Stomach (tissue), 9 donors: ENCODE measurements around the gene CDKL4. TPM values are rescaled to one million over a fixed set of nuclear protein-coding genes. Genes with fewer than 3 reads are reported as not detected.

Experiments
- DNase-seq, 2 donors: peaks; one replicate each; pipeline versions ENCODE4 v3.0.0 to v3.0.0-alpha.2; 2013 to 2019
- H3K27ac ChIP-seq, 5 donors: fragments of 200-600 bp in 4 of 5; sonication (generic) in 4 of 5; one replicate each; pipeline ENCODE4 v1.5.1; 2013 to 2019; ENCODE audit warnings: mild to moderate bottlenecking in 1 of 5, moderate library complexity in 1 of 5
- H3K27me3 ChIP-seq, 3 donors: fragments of 200-600 bp; sonication (generic); one replicate each; pipeline ENCODE4 v1.5.1; 2017 to 2019; ENCODE audit warnings: mixed run types in 1 of 3
- H3K36me3 ChIP-seq, 4 donors: fragments of 200-600 bp; sonication (generic); 1 replicate in 3 of 4; 2 replicates in 1 of 4; pipeline ENCODE4 v1.5.1; 2016 to 2019
- H3K4me1 ChIP-seq, 4 donors: fragments of 200-600 bp; sonication (generic); one replicate each; pipeline ENCODE4 v1.5.1; 2016 to 2019
- H3K4me3 ChIP-seq, 4 donors: fragments of 200-600 bp; sonication (generic) in 3 of 4; one replicate each; pipeline ENCODE4 v1.5.1; 2016 to 2019; ENCODE audit warnings: mild to moderate bottlenecking in 1 of 4
- H3K9me3 ChIP-seq, 4 donors: fragments of 200-600 bp; sonication (generic); one replicate each; pipeline ENCODE4 v1.5.1; 2016 to 2019
- EP300 ChIP-seq: sonication (generic); formaldehyde crosslinking; IDR thresholded peaks from one replicate; pipeline ENCODE4 v1.6.1; 2017; ENCODE audit warnings: antibody characterized with exemption
- POLR2A ChIP-seq, 4 donors: fragments of 450-650 bp; IDR thresholded peaks; one replicate each; pipeline ENCODE4 v1.6.1; 2016; ENCODE audit warnings: antibody characterized with exemption in 4 of 4, control low read depth in 2 of 4, mild to moderate bottlenecking in 1 of 4, moderate library complexity in 1 of 4
- POLR2AphosphoS5 ChIP-seq, 3 donors: sonication (generic); formaldehyde crosslinking; IDR thresholded peaks; one replicate each; pipeline ENCODE4 v1.6.1; 2016; ENCODE audit warnings: antibody characterized with exemption in 3 of 3
- WGBS, 5 donors: extraction: QIAGEN DNeasy Blood & Tissue Kit in 3 of 5; methylation state at CpG; one replicate each; pipeline versions ENCODE4 v1.1.5 to v1.1.7; 2013 to 2018; 5-methylcytosine and 5-hydroxymethylcytosine counted together
- intact Hi-C: fragments of 100-400 bp; cut with DNase I; formaldehyde crosslinking; loops from one replicate; pipeline ENCODE4 v1.15.1; 2023; ENCODE audit warnings: low total_unique reads
- polyA plus RNA-seq, 3 donors: library from polyadenylated mRNA; stranded (reverse); fragments of 200-250 nt; gene quantifications; one replicate each; pipeline ENCODE4 v1.2.3, GENCODE V29; 2013
- total RNA-seq, 5 donors: library from RNA; depleted of rRNA; stranded (reverse); fragments of >200 nt; gene quantifications; one replicate each; pipeline versions ENCODE4 v1.1.0 to v1.2.3, GENCODE V29; 2014 to 2016
- TF ChIP-seq, protein P1 (sequence below), 7 experiments: fragments of 450-650 bp in 4 of 7; fragments of 200-600 bp in 3 of 7; sonication (generic) in 3 of 7; IDR thresholded peaks; one replicate each; pipeline ENCODE4 v1.5.1; 2016 to 2019; ENCODE audit warnings: antibody characterized with exemption in 7 of 7, control low read depth in 2 of 7, mild to moderate bottlenecking in 1 of 7
- donor health status: healthy with polysubstance abuse.
- donor health status: Bipolar disorder and iron deficiency.
- donor health status: healthy.

CDKL4 gene
- total and polyA plus RNA-seq, 8 donors = 3.2 to 4.2 TPM; not detected in 6

DNA sequence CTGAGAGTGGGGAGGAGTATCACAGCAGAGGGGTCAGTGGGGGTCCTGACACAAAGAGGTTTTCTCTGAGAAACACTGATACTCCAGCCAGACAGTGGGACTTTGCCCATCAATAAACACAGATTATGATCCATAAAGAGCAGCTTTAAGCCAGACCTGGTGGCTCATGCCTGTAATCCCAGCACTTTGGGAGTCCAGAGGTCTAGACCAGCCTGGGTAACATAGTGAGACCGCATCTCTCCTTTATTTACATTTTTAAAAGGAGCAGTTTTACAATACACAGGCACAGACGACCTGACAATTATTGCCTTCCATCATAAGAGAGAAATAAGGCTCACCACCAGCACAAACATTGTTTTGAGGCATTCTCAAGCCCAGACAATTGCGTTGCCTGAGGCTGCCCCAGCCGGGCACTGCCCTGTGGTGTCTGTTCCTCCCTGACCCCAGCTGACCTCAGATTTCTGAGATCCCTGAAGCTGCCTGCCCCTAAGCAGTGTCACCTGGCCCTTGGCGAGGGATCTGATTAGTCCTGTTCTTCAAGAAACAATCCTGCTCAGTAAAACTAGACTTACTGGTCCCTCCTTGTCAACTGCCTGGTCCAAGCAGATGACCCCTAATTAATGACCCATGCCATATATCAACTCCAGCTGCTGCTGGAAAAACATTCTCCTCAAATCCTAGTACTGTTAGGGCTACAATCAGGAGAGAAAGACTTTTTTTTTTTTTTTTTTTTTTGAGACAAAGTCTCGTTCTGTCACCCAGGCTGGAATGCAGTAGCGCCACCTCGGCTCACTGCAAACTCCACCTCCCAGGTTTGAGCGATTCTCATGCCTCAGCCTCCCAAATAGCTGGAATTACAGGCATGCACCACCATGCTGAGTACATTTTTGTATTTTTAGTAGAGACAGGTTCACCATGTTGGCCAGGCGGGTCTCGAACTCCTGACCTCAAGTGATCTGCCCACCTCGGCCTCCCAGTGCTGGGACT is 63.5 kb downstream of the CDKL4 start:
- Histone ChIP-seq H3K9me3 (no peaks in the 10 kb centered on the region), H3K27me3 (no peaks in the 10 kb centered on the region), H3K36me3 (no peaks in the 10 kb centered on the region), H3K4me1 (no peaks in the 10 kb centered on the region), H3K4me3 (no peak overlapping the region), H3K27ac (no peak overlapping the region)
- TF ChIP-seq POLR2AphosphoS5 (IDR thresholded peaks at IDR 0.05) (no peak), EP300 (no peak), POLR2A (IDR thresholded peaks at IDR 0.05) (no peak)
- TF ChIP-seq, protein P1, sequence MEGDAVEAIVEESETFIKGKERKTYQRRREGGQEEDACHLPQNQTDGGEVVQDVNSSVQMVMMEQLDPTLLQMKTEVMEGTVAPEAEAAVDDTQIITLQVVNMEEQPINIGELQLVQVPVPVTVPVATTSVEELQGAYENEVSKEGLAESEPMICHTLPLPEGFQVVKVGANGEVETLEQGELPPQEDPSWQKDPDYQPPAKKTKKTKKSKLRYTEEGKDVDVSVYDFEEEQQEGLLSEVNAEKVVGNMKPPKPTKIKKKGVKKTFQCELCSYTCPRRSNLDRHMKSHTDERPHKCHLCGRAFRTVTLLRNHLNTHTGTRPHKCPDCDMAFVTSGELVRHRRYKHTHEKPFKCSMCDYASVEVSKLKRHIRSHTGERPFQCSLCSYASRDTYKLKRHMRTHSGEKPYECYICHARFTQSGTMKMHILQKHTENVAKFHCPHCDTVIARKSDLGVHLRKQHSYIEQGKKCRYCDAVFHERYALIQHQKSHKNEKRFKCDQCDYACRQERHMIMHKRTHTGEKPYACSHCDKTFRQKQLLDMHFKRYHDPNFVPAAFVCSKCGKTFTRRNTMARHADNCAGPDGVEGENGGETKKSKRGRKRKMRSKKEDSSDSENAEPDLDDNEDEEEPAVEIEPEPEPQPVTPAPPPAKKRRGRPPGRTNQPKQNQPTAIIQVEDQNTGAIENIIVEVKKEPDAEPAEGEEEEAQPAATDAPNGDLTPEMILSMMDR (IDR thresholded peaks at IDR 0.05) = no peak
- no peak for DNase-seq
- intact Hi-C loops = no loop called here
- 82 to 92% (median 87%) methylated on average over 12 of the region's 12 CpGs for WGBS, 5 donors

DNA sequence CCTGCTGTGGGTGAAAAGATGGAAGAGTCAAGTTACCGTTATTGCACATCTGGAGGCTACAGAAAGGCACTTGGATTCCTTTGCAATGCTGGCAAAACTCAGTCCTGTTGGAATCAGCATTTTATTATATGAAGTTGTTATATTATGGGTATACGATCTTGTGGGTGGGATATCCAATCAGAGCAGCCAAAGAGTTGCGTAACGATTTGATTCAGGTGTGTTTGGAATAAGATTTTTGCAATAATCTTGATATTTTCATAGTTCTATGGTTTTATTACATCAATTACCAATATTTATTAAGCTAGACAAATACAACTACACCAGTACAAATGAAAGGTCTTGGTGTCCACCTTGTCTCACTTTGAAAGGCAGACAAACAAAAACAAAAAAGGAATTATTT is 65.0 kb downstream of the CDKL4 start:
- Histone ChIP-seq H3K4me3 (no peak overlapping the region), H3K4me1 (no peaks in the 10 kb centered on the region), H3K27ac (no peak overlapping the region), H3K36me3 (no peaks in the 10 kb centered on the region), H3K9me3 (no peaks in the 10 kb centered on the region), H3K27me3 (no peaks in the 10 kb centered on the region)
- WGBS, 5 donors = 91 to 93% (median 92%) methylated on average over 4 of the region's 4 CpGs
- no peak for DNase-seq
- no peak for TF ChIP-seq POLR2AphosphoS5 (IDR thresholded peaks at IDR 0.05)
- TF ChIP-seq EP300 = no peak
- intact Hi-C loops = no loop called here

DNA sequence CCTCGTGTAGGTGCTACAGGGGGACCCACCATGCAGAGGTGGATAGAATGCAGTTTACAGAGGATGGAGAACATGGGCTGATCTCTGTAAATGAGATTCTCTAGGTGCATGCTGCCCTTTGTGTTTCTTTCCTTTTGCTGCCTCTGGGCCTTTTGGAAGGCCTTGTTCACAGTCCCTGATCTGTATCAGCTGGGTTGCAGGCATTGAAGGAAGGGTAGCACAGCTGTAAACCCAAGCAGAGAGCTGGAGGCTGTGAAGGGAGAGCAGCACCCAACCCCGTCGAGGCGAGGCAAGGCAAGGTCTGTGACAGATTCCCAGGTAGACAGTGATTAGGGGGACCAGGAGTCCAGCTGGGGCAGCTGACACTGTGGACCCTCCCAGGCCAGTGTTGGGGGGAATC is 66.8 kb downstream of the CDKL4 start:
- WGBS, 5 donors = 64 to 93% (median 82%) methylated on average over 3 to 4 of the region's 4 CpGs
- Histone ChIP-seq H3K27ac (no peak overlapping the region), H3K4me3 (no peak overlapping the region), H3K36me3 (no peaks in the 10 kb centered on the region), H3K9me3 (no peaks in the 10 kb centered on the region), H3K27me3 (no peaks in the 10 kb centered on the region), H3K4me1 (no peaks in the 10 kb centered on the region)
- intact Hi-C loops = no loop called here
- DNase-seq = no peak
- TF ChIP-seq POLR2AphosphoS5 (IDR thresholded peaks at IDR 0.05) = no peak
- TF ChIP-seq, protein P1 (IDR thresholded peaks at IDR 0.05) = no peak
- TF ChIP-seq EP300 = no peak
- no peak for TF ChIP-seq POLR2A (IDR thresholded peaks at IDR 0.05)

DNA sequence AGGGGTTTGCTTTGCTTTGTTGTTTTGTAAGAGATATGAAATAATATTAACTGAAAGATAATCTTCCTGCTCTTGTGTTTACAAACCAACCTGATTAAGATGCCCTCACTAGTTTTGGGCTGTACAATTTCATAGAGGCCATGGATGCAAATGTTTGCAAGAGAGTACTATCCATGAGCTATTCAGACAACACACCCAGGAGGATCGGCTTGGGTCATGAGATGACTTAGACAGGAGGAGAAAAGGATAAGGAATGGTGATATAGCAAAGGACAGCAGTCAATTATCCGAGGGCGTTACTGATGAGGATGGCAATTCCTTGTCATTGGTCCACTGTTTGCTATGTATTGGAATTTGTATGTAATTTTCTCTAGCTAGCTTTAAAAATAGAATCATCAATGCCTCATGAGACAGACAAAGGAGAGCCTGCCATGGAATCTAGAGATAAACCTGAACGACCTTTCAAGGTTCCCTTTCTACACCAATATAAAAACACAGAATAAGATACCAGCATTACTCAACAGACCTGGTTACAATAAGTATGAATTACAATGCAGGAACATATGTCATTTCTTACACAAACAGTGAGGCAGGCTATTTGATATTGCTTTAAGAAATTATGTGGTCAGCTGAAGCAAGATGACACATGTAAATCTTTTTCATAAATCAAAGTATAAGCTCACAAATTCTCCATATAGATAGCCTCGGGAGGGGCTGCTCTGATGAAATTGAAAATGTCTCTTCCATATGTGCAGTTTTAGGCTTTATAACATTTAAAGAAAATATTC is 68.6 kb downstream of the CDKL4 start:
- no peak for DNase-seq
- Histone ChIP-seq H3K9me3 (no peaks in the 10 kb centered on the region), H3K36me3 (no peaks in the 10 kb centered on the region), H3K4me1 (no peaks in the 10 kb centered on the region), H3K27me3 (no peaks in the 10 kb centered on the region), H3K4me3 (no peak overlapping the region), H3K27ac (no peak overlapping the region)
- TF ChIP-seq EP300 (no peak), POLR2AphosphoS5 (IDR thresholded peaks at IDR 0.05) (no peak), POLR2A (IDR thresholded peaks at IDR 0.05) (no peak)
- TF ChIP-seq, protein P1 (IDR thresholded peaks at IDR 0.05) = no peak
- intact Hi-C loops = no loop called here
- WGBS, 5 donors = 70 to 83% (median 75%) methylated on average over 5 of the region's 5 CpGs
